Dedifferentiated amniotic fluid mesenchymal stem cell (primary cell): Measurements from ENCODE around the gene EYS.
"Not testable (repeated sequence)": the region's sequence is repeated elsewhere in the genome, so short reads cannot be mapped to it uniquely, and the experiment has no call there.

Experiments used
- DNase-seq: peaks from one replicate; pipeline ENCODE4 v3.0.0-alpha.2; 2016; ENCODE audit errors: extremely low spot score

EYS gene

GRCh38 chr6:64046746-64047208, 1660.2 kb downstream of the EYS start:
- no peak for DNase-seq

GRCh38 chr6:64041373-64041772, 1665.7 kb downstream of the EYS start:
- no peak for DNase-seq

GRCh38 chr6:64040113-64040512, 1666.9 kb downstream of the EYS start:
- no peak for DNase-seq

GRCh38 chr6:64037427-64037826, 1669.6 kb downstream of the EYS start:
- no peak for DNase-seq

GRCh38 chr6:64034910-64035655, 1671.9 kb downstream of the EYS start:
- DNase-seq, result peak; percentile 16

GRCh38 chr6:64034291-64034690, 1672.7 kb downstream of the EYS start:
- DNase-seq, result no peak

GRCh38 chr6:64030950-64031618, 1675.9 kb downstream of the EYS start:
- not testable (repeated sequence) for DNase-seq

- DNase-seq, result no peak
Measured at GRCh38 chr6:64023693-64024092, 1683.3 kb downstream of the EYS start.

GRCh38 chr6:64014595-64014994, 1692.4 kb downstream of the EYS start:
- no peak for DNase-seq

GRCh38 chr6:64013011-64013410, 1694.0 kb downstream of the EYS start:
- DNase-seq, result no peak

- DNase-seq, result peak; percentile 41
Measured at GRCh38 chr6:64012351-64013001, 1694.5 kb downstream of the EYS start.

GRCh38 chr6:64010666-64011065, 1696.4 kb downstream of the EYS start:
- no peak for DNase-seq

- no peak for DNase-seq
Measured at GRCh38 chr6:64010010-64010409, 1697.0 kb downstream of the EYS start.

- no peak for DNase-seq
Measured at GRCh38 chr6:64006246-64006645, 1700.8 kb downstream of the EYS start.

- DNase-seq, result no peak
Measured at GRCh38 chr6:64000818-64001491, 1706.1 kb downstream of the EYS start.

- DNase-seq, result no peak
Measured at GRCh38 chr6:63999613-64000012, 1707.4 kb downstream of the EYS start.

GRCh38 chr6:63998991-63999390, 1708.0 kb downstream of the EYS start:
- no peak for DNase-seq

GRCh38 chr6:63997734-63998133, 1709.3 kb downstream of the EYS start:
- no peak for DNase-seq

GRCh38 chr6:63997221-63997620, 1709.8 kb downstream of the EYS start:
- DNase-seq, result no peak

GRCh38 chr6:63985223-63985622, 1721.8 kb downstream of the EYS start:
- DNase-seq, result no peak

- DNase-seq, result no peak
Measured at GRCh38 chr6:63975699-63976098, 1731.3 kb downstream of the EYS start.

- DNase-seq, result no peak
Measured at GRCh38 chr6:63968650-63969049, 1738.4 kb downstream of the EYS start.
